Measurements from ENCODE around the gene SOAT2.
A peak's percentile ranks its signal among the peaks of the same experiment; 100 is the strongest.
"Not testable (repeated sequence)": the region's sequence is repeated elsewhere in the genome, so short reads cannot be mapped to it uniquely, and the experiment has no call there.

The SOAT2 gene

DNA sequence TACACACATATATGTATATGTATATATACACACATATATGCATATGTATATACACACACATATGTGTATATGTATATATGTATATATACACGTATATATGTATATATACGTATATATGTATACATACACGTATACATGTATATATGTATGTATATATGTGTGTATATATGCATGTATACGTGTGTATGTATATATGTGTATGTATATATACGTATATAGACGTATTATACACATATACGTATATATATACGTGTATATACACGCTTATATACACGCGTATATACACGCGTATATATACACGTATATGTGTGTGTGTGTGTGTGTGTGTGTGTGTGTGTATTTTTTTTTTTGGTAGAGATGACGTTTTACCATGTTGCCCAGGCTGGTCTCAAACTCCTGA lies 44.4 kb downstream of the SOAT2 start:
- DNase-seq (ENCODE audit: low read depth), result no peak

DNA sequence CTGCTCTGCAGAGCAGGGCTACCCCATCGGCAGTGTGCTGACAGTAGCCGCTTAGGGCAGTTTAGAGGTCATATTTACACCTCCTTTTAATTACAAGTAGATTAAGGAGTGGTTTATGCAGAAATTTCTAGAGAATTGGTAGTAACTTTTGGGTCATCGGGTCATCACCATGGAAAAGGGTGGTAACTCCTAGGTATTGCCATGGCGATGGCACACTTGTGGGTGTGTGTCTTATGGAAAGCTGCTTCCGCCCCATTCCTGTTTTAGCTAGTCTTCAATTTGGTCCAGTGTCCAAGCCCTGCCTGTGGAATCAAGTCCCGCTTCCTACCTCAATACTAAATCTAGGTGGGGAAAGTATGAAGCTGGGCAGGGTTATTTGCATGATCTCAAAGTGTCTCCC lies 47.8 kb downstream of the SOAT2 start:
- no peak for DNase-seq (ENCODE audit: low read depth)

DNA sequence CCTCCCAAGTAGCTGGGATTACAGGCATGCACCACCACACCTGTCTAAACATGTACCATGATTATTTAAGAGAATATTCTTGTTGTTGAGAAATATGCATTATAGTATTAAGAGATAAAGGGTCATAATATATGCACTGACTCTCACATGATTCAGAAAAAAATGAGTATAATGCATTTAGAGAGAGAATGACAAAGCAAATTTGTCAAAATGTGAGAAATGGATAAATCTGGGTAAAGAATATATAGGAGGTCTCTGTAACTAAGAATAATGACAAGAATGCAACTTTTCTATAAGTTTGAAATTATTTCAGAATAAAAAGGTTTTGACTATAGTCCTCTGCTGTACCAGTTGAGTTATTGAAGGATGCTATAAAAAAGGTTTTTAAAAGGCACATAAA lies 49.1 kb downstream of the SOAT2 start:
- DNase-seq (ENCODE audit: low read depth), result no peak

DNA sequence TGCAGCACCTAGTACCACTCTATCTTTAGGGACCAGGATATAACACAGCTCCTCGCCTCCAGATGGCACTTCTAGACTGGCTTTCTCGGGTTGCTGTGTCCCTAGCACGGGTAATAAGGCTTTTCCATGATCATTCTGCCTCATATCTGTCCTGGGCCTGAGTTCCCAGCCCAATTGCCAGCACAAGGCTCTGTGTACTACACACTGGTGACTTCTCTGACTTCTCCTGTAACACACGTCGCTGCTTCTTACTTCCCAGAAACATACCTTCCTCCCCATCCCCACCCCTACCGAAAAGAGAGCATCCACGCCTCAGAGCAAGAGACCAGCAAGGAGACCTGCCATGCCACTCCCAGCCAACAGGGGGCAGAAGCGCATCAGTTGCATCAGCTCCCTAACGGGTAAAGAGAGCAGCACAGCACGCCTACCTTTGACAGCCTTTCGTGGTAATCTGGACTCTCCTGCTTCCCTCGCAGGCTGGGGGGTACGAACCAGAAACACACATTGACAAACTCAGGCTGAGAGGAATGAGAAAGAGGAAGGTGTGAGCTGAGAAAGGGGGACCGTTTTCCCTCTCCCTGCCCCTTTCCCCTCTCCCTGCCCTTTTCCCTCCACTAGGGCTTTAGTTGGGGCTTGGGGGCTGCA lies 56.0 kb downstream of the SOAT2 start:
- peak; percentile 84 for DNase-seq (ENCODE audit: low read depth)

DNA sequence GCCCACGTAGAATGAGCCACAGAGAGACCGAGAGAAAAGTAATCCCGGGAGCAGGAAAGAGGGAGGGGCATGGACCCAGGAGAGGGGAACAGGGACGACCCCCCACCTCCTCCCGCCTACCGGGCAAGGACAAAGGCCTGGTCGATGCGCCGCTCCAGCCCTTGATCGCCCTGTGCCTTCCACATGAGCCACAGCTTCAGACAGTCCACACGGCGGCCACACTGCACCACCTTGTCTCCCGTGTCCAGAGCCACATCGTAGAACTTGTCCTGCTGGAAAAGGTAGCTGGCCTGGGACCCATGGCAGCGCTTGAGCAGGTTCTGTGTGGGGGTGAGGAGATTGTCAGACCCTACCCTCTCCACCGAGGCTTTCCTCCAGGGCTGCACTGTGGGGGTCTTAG lies 56.7 kb downstream of the SOAT2 start:
- DNase-seq (ENCODE audit: low read depth), result no peak

DNA sequence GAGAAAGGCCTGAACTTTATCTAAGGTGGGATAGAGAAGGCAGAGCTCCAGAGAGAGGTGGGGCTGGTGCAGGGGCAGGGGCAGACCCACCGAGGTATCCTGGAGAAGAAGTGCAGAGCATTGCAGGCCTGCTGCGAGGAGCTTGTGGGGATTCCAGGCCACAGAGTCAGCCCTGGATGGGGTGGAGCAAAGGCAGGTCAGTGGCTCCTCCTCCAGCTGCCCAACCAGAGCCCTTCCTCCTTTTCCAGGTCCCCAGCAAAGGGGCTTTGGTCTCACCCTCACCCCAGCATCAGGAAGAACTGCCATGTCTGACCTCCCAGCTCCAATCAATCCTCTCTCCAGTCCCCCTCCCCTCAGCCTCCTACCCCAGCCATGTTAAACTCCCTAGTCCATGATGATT lies 57.4 kb downstream of the SOAT2 start:
- DNase-seq (ENCODE audit: low read depth), result no peak

DNA sequence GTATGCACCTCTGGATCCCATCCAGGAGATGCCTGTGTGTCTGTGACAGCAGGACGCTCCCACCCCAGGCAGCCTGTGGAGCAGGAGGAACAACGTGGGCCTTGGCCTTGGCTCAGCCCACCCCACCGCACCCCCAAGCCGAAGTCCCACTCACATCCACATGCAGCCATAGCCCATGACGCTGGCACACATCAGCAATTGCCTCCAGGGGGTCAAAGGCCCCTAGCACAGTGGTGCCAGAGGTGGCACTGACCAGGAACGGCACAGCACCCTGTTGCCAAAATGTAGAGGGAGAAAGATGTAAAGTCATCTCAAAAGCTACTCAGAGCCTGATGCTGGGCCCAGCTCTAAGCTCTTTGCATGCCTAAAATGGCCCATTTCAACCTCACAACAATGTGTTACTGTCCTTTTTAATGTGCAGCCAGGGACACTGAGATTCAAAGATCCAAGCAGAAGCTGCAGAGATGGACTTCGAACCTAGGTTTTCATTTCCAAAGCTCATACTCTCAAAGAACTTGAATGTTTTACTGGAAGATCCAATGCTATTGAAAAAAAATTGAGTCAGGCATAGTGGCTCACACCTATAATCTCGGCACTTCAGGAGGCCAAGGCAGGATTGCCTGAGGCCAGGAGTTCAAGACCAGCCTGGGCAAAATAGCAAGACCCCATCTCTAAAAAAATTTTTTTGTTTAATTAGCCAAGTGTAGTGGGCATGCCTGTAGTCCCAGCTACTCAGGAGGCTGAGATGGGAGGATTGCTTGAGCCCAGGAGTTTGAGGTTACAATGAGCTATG lies 58.0 kb downstream of the SOAT2 start:
- DNase-seq (ENCODE audit: low read depth), result no peak

DNA sequence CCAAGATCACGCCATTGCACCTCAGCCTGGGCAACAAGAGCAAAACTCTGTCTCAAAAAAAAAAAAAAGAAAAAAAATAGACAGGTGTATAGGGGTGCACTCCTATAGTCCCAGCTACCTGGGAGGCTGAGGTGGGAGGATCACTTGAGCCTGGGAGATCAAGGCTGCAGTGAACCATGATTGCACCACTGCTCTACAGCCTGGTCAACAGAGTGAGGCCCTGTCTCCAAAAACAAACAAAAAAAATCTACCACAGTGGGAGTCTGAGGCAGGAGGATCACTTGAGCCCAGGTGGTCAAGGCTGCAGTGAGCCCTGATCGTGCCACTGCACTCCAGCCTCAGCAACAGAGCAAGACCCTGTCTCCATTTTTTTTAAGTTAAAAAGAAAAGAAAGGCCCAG lies 59.7 kb downstream of the SOAT2 start:
- not testable (repeated sequence) for DNase-seq (ENCODE audit: low read depth)

DNA sequence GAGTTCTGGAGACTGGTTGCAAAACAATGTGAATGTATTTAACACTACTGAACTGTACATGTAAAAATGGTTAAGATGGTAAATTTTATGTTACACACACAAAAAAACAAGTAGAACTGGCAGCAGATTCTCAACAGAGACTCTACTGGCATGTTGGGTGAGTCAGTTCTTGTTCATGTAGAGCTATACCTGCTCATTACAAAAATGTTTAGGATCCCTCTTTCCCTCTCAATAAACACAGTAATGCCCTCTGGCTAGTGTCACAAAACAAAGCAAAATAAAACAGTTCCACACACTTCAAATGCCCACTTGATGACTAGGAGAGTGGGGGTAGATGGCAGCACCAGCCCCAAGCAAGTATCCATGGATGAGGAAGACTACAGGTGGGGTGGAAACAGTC lies 63.6 kb downstream of the SOAT2 start:
- no peak for DNase-seq (ENCODE audit: low read depth)

DNA sequence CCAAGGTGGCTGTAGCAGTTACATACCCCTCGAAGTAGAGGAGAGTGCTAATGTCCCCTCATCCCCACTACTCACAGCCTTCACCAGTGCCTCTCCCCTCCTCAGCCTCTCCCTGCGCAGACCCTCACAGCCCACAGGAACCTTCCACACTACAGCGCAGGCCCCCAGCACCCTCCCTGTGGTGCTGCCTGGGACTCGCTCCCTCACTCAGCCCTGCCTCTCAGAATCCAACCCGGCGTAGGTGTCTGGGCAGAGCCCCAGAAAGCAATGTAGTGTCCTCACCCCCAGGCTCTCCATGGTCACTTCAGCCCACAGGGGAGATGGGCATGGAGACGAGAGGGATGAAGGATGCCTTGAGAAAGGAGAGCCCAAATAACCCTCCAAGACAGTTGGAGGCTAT lies 66.4 kb downstream of the SOAT2 start:
- DNase-seq (ENCODE audit: low read depth), result no peak

DNA sequence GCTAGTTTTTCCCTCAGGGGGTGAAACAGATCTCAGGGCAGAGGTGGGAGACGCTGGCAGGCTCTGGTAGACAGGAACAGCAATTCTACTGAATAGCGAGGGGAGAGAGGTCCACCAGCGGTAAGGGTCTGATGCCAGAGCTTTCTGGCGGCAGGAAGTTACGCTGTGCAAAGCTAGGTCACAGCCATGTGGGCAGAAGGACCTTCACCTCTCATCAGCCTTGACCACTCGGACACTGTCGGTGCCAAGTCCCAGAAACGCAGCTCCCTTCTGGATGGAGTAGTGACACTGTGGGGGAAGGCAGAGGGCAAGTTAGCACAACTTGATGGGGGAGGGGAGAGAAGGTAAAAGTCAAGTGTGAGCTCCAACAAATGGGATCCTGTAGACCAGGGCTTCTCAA lies 66.9 kb downstream of the SOAT2 start:
- no peak for DNase-seq (ENCODE audit: low read depth)

DNA sequence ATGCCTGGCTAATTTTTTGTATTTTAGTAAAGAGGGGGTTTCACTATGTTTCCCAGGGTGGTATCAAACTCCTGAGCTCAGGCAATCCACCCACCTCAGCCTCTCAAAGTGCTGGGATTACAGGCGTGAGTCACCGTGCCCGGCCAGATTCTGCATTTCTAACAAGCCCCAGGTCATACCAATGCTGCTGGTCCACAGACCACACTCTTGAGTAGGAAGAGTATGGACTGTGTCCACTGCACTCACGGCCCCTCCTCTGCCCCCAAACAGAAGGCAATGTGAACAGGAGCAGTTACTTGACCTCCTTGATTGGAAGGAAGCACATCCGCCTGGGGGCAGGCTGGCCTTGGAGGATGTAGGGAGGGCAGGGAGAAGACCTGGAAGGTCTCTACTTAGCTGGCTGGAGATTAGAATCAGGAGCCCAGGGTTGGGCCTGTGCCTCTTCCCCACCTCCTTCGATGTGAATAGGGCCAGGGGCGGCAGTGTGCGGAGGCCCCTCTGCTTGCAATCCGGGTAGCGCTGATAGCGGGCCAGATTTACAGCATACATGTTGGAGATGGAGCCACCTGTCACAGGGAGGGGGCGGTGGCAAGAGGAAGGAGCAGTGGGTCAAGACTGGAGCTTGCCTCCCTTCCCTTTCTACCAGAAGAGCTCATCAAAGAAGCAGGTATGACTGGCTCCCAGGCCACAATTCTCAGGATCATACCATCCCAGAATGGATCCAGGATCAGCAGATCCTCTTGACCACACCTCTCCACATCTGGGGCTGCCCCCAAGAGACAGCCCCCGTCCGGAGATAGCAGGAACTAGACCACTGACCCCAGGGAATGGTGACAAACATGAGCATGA lies 67.8 kb downstream of the SOAT2 start:
- DNase-seq (ENCODE audit: low read depth), result no peak

DNA sequence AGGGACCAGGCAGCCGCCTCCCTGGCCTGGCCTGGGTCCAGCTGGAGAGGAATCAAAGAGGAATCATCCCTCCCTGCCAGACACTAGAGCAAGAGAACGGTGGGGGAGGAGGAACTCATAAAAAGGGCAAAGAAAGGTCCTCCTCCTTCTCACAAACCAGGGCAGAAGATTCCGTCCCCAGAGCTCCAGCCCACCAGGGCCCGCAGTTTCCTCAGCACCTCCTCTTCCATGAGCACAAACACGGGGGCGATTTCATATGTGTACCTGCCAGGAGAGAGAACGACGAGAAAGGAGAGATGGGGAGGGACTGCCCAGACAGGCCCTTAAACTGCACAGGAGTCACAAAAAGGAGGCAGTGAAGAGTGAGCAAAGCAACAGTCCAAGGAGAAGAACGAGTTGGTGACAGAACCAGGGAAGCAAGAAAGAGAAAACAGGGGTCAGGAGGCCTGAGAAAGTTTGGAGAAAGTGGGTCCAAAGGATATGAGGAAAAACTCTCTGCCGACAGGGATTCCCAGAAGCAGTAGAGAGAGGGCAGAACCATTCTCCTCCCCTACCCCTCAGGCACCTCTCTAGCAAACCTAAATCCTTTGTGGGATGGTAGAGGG lies 68.5 kb downstream of the SOAT2 start:
- DNase-seq (ENCODE audit: low read depth), result no peak

DNA sequence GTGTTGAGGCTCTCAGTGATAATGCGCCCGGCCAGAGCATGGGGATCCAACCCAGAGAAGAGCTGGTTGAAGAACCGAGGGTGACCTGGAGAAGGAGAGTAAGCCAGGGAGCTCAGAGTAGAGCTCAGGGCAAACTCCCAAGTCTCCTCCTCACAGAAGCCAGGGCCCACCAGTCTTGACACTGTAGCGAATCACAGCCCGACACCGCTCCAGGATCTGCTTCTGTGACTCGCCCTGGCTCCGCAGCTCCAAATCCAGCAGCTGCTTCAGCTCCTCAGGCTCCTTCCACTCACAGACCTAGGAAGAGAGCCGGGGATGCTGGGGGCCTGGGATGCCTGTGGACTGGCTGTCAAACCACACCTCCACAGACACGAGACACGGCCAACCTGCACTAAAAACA lies 69.1 kb downstream of the SOAT2 start:
- DNase-seq (ENCODE audit: low read depth), result no peak

DNA sequence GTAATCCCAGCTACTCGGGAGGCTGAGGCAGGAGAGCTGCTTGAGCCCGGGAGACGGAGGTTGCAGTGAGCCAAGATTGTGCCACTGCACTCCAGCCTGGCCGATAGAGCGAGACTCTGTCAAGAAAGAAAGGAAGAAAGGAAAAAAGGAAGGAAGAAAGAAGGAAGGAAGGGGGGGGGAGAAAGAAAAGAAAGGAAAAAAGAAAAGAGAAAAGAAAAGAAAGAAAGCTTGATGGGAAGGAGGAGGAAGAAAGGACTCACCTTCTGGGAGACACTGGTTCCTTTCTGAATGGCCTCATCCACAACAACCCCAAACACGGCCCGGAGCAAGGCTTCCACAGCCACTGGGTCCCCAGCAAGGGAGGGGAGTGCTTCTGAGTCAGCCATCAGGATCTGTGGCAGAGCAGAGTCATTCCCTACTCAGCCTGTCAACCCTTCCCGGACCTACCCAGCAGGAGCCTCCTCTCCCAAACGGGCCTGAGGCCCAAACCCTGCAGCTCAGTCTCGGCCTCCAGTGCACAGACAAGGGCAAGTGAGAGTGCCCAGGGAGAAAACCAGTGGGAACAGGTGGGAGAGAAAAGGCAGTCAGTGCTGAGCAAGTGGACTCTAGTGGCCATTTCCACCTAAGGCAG lies 69.9 kb downstream of the SOAT2 start:
- DNase-seq (ENCODE audit: low read depth), result no peak
